GM21515 (cell line): ENCODE data around the gene ABCA2.
"Not testable (repeated sequence)": the region's sequence is repeated elsewhere in the genome, so short reads cannot be mapped to it uniquely, and the experiment has no call there.

Experiments
- ATAC-seq: cut with Tn5 transposase; IDR thresholded peaks from one replicate; pipeline ENCODE4 v1.9.1; 2021; ENCODE audit not compliant: unreplicated experiment

Gene ABCA2

DNA sequence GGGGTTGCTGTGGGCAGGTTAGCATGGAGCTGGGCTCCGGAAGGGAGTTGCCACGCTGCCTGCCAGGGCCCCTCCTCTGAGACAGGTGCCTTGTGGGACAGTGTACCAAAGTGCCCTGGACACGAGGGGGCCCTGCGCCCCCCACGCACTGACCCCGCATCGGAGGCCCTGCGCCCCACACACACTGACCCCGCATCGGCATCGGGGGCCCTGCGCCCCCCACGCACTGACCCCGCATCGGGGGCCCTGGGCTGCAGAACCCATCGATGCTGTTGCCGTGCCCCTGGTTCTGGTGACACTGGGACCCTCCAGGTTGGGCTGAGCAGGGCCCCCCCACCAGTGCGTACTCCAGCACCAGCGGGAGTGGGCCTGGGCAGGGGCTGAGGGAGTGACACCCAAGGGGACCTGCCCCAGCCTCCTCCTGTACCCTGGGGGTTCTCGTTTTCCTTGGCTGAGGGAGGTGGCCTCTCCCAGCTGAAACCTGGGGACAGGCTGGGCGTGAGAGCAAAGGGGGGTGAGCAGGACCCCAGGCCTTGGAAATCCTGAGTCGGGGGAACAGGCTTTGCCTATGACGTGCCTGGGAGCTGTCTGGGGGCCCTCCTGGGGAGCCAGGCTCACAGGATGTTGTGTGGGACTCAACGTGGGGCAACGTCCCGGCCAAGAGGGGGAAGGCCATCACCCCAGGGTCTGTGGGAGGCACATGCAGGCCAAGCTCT is 35.4 kb upstream of the ABCA2 start:
- ATAC-seq: no peak

- not testable (repeated sequence) for ATAC-seq
These were observed 34.8 kb upstream of the ABCA2 start for GRCh38 chr9:137062798-137063197.

- no peak for ATAC-seq
These were observed 34.3 kb upstream of the ABCA2 start for GRCh38 chr9:137062384-137062783.

DNA sequence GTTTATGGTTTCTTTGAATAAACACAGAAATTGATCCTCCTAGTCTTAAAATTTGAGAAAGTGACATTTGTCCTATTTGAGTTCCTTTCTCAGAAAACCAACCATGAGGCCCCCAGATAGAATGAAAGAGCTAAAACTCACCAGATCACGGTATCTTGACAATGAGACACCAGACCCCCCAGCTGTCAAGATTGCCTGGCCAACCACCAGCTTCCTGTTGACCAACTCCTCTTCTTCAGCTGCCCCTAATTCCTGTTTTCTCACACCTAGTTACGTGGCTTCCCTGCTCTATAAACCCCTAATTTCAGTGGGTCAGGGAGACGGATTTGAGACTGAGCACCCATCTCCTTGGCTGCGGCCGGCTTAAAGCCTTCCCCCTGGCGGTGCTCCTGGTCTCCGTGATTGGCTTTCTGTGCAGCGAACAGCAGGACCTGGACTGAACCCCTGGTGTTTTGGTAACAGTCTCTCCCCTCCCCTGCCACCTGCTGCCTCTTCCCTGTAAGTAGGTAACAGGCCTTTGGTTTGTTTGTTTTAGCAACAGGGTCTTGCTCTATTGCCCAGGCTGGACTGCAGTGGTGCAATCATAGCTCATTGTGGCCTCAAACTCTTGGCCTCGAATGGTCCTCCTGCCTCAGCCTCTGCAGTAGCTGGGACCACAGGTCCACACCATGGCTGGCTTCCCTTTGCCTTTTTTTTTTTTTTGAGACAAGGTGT is 30.6 kb upstream of the ABCA2 start:
- ATAC-seq: no peak

DNA sequence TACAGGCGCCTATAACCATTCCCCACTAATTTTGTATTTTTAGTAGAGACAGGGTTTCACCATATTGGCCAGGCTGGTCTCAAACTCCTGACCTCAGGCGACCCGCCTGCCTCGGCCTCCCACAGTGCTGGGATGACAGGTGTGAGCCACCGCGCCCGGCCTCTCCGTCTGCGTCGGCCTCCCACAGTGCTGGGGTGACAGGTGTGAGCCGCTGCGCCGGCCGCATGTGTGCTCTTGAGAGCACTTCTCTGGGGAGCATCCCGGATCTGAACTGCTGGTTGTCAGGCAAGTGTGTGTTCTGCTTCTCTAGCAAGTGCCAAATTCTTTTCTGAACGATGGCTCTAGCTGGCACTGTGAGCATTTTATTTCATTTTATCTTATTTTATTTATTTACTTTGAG is 29.5 kb upstream of the ABCA2 start:
- ATAC-seq: no peak

- ATAC-seq: no peak
These were observed 28.8 kb upstream of the ABCA2 start for GRCh38 chr9:137056739-137057415.

DNA sequence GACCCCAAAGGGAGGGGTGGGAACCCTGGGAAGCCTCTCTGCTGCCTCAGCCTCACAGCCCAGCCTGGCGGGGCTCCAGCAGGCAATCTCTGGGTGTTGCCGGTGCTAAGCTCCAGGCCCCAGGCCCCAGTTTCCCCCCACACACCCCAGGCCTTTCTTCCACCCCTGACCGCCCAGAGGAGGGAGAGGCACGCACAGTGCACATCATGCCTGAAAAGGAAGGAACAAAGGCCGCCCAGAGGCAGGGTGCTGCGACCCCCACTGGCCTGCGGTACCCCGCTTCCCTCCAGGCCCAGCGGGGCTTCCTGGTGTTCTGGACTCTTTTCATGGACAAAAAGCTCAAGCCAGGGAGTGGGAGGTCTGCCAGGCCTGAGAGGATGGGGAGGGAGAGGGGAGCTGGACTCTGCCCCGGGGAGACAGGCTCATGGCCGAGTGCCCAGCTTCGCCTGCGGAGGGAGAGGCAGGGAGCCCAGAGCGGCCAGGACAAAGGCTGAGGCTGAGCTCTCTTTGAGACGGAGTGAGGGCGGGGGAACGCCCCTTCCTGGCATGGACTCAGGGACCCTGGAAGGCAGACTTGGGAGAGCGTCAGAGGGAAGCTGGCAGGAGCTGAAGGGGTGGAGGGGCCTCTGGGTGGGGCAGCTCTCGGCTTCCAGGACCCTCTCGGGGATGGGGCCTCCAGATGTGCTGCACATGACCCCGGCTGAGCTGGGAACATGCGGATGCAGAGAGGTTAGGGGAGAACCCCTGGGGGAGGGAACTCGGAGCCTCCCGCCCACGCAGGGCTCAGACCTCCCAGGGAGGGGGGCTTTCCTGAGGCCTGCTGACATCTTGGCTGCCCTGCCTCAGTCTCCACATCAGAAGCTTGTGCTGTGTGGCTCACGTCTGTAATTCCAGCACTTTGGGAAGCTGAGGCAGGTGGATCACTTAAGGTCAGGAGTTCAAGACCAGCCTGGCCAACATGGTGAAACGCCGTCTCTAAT is 27.6 kb upstream of the ABCA2 start:
- ATAC-seq: no peak

DNA sequence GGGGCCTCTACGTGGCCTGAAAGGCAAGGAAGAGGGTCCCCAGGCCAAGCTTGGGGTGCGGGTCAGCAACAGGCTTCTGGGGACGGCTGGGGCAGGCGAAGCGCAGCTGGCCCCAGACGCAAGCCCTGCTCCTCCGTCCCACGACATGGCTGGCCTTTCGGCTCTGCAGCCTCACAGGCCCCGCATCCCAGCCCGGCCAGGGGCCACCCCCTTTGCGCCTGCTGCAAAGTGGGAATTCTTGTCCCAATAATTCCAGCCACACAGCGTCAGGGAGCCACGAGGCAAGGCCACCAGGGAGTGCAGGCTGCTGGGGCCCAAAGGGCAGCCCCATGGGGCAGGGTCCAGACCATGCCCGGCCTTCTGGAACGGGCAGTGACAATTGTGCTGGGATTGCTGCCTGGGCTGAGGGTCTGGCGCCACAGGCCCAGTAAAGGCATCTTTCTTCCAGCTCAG is 26.9 kb upstream of the ABCA2 start:
- ATAC-seq: no peak

DNA sequence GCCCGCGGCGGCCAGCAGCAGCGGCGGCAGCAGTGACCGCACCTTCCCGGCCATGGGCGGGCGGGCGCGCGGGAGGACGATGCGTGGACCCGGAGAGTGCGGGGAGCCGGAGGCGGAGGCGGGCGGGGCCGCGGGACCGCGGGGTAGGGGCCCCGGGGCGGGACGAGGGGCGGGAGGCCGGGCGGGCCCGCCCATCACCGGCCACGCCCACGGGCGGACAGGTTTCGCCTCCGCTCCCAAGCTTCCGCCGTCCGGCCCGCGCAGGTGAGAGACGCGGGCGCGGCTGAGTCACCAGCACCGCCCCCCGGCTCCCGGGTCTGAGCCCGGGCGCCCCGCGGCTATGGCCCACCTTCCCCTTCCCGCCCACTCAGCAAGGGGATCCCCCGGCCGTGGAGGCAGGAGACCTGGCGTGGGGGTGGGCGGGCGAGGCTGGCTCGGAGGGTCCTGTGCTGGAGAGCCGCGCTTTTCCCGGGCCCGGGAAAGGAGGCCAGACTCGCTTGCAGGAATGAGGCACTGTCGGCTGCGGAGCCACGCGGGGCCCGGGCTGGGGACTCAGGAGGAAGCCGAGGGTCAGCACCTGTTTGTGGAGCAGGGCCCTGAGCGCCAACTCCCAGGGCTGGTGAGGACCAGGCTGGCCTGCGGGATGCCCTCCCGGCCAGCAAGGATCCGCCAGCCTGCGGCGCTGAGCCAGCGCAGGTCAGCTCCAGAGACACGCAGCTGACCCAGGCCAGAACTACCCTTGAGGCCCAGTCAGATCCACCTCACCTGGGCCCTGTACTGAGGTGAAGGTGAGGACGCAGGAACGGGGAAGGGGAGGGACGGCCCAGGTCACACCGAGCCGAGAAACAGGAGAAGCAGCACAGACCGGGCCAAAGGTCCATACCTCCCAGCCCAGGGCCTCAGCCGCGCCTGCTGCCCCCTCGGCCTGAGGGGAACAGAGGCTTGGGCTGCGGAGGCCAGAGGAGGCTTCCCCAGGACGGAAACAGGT is 26.2 kb upstream of the ABCA2 start, which contains the start of gene ENTPD2:
ENTPD2 (minus strand) TSS at position 118 of the 988 bp plus-strand sequence; CDS start at position 54, 64 bp downstream.
- no peak for ATAC-seq

GRCh38 chr9:137052998-137053943 is 25.2 kb upstream of the ABCA2 start:
- ATAC-seq: no peak

DNA sequence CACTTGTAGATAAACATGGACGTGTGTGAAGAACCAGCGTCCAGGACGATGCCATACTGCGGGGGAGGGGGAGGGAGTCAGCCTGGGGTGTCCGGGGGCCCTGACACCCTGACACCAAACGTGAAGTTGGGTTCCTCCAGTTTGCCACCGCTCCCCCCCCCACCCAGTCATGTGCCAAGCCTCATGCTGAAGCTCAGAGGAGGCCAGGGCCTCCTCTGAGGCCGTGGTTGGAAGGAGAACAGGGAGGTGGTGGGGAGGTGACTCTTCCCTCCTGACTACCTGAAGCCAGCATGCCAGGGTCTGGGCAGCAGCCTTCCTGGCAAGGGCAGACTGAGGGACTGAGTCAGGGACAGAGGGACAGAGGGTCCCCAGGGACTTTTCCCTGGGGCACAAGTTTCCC is 24.3 kb upstream of the ABCA2 start:
- no peak for ATAC-seq

GRCh38 chr9:137051145-137051724 is 23.2 kb upstream of the ABCA2 start:
- no peak for ATAC-seq

- ATAC-seq: no peak
These were observed 22.5 kb upstream of the ABCA2 start for GRCh38 chr9:137050570-137050969.

DNA sequence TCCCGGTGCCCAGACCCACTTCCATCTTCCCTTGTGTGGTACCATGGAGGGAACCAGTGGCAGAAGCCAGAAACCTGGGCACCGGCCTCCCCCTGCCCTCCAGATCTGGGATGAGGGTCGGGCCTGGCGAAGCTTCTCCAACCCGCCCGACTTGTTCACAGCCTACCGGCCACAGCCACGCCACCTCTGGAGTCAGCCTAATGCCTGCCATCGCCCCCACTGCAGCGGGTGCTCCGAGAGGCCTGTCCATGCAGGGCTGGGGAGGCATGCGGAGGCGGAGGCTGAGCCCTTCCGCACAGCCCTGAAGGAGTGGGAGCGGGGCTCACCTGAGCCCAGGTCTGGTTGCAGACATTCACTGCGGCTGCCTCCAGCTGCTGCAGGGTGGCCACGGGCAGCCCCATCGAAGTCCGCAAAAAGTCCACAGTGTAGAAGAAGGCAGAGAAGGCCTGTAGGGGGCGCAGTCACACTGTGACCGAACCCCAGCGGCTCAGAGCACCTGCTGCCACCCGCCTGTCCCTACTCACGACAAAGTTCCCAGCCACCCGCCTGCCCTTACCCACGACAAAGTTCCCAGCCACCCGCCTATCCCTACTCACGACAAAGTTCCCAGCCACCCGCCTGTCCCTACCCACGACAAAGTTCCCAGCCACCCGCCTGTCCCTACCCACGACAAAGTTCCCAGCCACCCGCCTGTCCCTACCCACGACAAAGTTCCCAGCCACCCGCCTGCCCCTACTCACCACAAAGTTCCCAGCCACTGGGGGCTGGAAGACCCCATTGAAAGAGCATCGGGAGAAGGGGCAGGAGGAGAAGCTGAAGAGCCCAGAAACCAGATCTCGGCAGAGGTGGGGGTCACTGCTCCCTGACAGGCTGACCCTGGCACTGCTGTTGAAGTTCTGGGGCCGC is 21.8 kb upstream of the ABCA2 start:
- ATAC-seq: no peak

- no peak for ATAC-seq
These were observed 20.9 kb upstream of the ABCA2 start for GRCh38 chr9:137048655-137049543.
